GM18502 (cell line): ENCODE results near the gene LILRB5.
"Not testable (repeated sequence)": the region's sequence is repeated elsewhere in the genome, so short reads cannot be mapped to it uniquely, and the experiment has no call there.

Experiments used
- ATAC-seq: cut with Tn5 transposase; IDR thresholded peaks from one replicate; pipeline ENCODE4 v1.9.1; 2021; ENCODE audit warnings: mild to moderate bottlenecking; ENCODE audit not compliant: unreplicated experiment, poor library complexity

The LILRB5 gene

GRCh38 chr19:54247106-54247930 is 9.8 kb downstream of the LILRB5 start:
- ATAC-seq = no peak

- ATAC-seq = no peak
These were observed 11.1 kb downstream of the LILRB5 start for GRCh38 chr19:54245936-54246335.

GRCh38 chr19:54243809-54244208 is 13.3 kb downstream of the LILRB5 start:
- not testable (repeated sequence) for ATAC-seq

- not testable (repeated sequence) for ATAC-seq
These were observed 14.4 kb downstream of the LILRB5 start, which contains the start of gene LILRA6 for GRCh38 chr19:54242646-54243045. Gene LILRA6, minus strand, starts transcription at chr19:54242790.

- not testable (repeated sequence) for ATAC-seq
These were observed 14.8 kb downstream of the LILRB5 start for GRCh38 chr19:54242234-54242633.

GRCh38 chr19:54240372-54241336 is 16.4 kb downstream of the LILRB5 start:
- not testable (repeated sequence) for ATAC-seq

GRCh38 chr19:54239491-54240371 is 17.3 kb downstream of the LILRB5 start:
- ATAC-seq = not testable (repeated sequence)

GRCh38 chr19:54233941-54234340 is 23.1 kb downstream of the LILRB5 start:
- no peak for ATAC-seq

- no peak for ATAC-seq
These were observed 25.8 kb downstream of the LILRB5 start for GRCh38 chr19:54231077-54231931.

- no peak for ATAC-seq
These were observed 27.0 kb downstream of the LILRB5 start for GRCh38 chr19:54230031-54230430.

- ATAC-seq = no peak
These were observed 27.9 kb downstream of the LILRB5 start for GRCh38 chr19:54229146-54229545.

- not testable (repeated sequence) for ATAC-seq
These were observed 32.5 kb downstream of the LILRB5 start for GRCh38 chr19:54224619-54225018.

GRCh38 chr19:54223937-54224281 is 33.2 kb downstream of the LILRB5 start:
- ATAC-seq = not testable (repeated sequence)

- ATAC-seq = not testable (repeated sequence)
These were observed 33.7 kb downstream of the LILRB5 start for GRCh38 chr19:54223277-54223936.

GRCh38 chr19:54222474-54223276 is 34.4 kb downstream of the LILRB5 start, which contains the start of gene LILRB3:
Gene LILRB3, minus strand, starts transcription at chr19:54223007. Its CDS starts 31 bp downstream, at chr19:54222976.
- not testable (repeated sequence) for ATAC-seq

- not testable (repeated sequence) for ATAC-seq
These were observed 35.1 kb downstream of the LILRB5 start for GRCh38 chr19:54221947-54222346.

- ATAC-seq = not testable (repeated sequence)
These were observed 37.4 kb downstream of the LILRB5 start for GRCh38 chr19:54219702-54220101.
